DOHH2 (cell line): Measurements from ENCODE around the gene GRIA1.

Experiments
- H3F3A ChIP-seq: fragments of 200-600 bp; sonication (generic), shearing (Covaris generic); 2 replicates; pipeline ENCODE4 v1.6.0; 2016; ENCODE audit warnings: antibody characterized with exemption, mild to moderate bottlenecking; ENCODE audit not compliant: control insufficient read depth, insufficient read depth
- H3K27ac ChIP-seq: fragments of 200-600 bp; sonication (generic); 2 replicates; pipeline ENCODE4 v1.5.1; 2014; ENCODE audit warnings: low read depth, mild to moderate bottlenecking, low read length, moderate library complexity
- H3K27me3 ChIP-seq: fragments of 200-600 bp; sonication (generic); 2 replicates; pipeline ENCODE4 v1.6.1; 2014; ENCODE audit warnings: mild to moderate bottlenecking, low read length, mixed read lengths; ENCODE audit not compliant: control insufficient read depth
- H3K36me3 ChIP-seq: fragments of 200-600 bp; sonication (generic); 2 replicates; pipeline ENCODE4 v1.6.1; 2014; ENCODE audit warnings: mild to moderate bottlenecking, low read length, moderate library complexity, mixed read lengths; ENCODE audit not compliant: control insufficient read depth
- H3K4me1 ChIP-seq: fragments of 200-600 bp; sonication (generic); 2 replicates; pipeline ENCODE4 v1.6.1; 2014; ENCODE audit warnings: mild to moderate bottlenecking, low read length, mixed read lengths; ENCODE audit not compliant: control insufficient read depth
- H3K4me2 ChIP-seq: fragments of 200-600 bp; sonication (generic); 2 replicates; pipeline ENCODE4 v1.6.0; 2014; ENCODE audit warnings: mild to moderate bottlenecking, low read length, moderate library complexity
- H3K4me3 ChIP-seq: fragments of 200-600 bp; sonication (generic); 2 replicates; pipeline ENCODE4 v1.5.1; 2014; ENCODE audit warnings: mild to moderate bottlenecking, low read length, mixed read lengths
- H3K79me2 ChIP-seq: fragments of 200-600 bp; sonication (generic); 2 replicates; pipeline ENCODE4 v1.6.1; 2014; ENCODE audit warnings: mild to moderate bottlenecking, low read length, mixed read lengths; ENCODE audit not compliant: control insufficient read depth
- H3K9me2 ChIP-seq: fragments of 200-600 bp; sonication (generic); replicated peaks from 2 replicates; pipeline ENCODE4 v1.6.1; 2014; ENCODE audit warnings: mild to moderate bottlenecking, low read length, mixed read lengths; ENCODE audit not compliant: control insufficient read depth
- H3K9me3 ChIP-seq: fragments of 200-600 bp; sonication (generic); 2 replicates; pipeline ENCODE4 v1.6.1; 2014; ENCODE audit warnings: antibody characterized with exemption, low read length, mixed read lengths; ENCODE audit not compliant: control insufficient read depth, insufficient read depth
- H4K20me1 ChIP-seq: fragments of 200-600 bp; sonication (generic); 2 replicates; pipeline ENCODE4 v1.6.0; 2014; ENCODE audit warnings: low read depth, mild to moderate bottlenecking, antibody characterized with exemption, low read length, moderate library complexity; ENCODE audit not compliant: control insufficient read depth, insufficient read depth
- CTCF ChIP-seq: fragments of 200-600 bp; sonication (generic); IDR thresholded peaks from one replicate; pipeline ENCODE4 v1.5.1; 2014; ENCODE audit warnings: antibody characterized with exemption, mild to moderate bottlenecking, low read depth, low read length; ENCODE audit not compliant: poor library complexity, severe bottlenecking
- EZH2phosphoT487 ChIP-seq: fragments of 200-600 bp; sonication (generic); IDR thresholded peaks from 2 replicates; pipeline ENCODE4 v1.6.1; 2017; ENCODE audit warnings: borderline replicate concordance, mild to moderate bottlenecking, antibody characterized with exemption, low read length, moderate library complexity, mixed read lengths

GRIA1 gene

DNA sequence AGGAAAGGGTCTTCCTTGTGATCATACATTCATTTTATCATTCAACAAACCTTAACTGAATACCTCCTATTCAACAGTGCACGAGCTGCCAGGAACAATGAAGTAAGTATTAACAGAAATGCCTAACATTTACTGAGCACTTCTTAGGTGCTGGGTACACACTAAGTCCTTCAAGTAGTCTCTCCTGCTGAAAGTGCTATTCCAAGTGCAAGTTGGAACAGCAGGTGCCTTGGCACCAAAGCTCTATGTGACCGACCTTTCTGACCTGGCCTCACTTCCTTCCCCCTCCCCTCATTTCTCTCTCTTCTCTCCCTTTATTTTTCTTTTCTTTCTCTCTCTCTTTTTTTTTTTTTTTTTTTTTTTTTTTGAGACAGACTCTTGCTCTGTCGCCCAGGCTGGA, 94.5 kb downstream of the GRIA1 start:
- no peak overlapping the region for H3K27ac ChIP-seq
- H3F3A ChIP-seq, result no peaks in the 10 kb centered on the region
- no peaks in the 10 kb centered on the region for H3K4me1 ChIP-seq
- H3K36me3 ChIP-seq, result no peaks in the 10 kb centered on the region
- TF ChIP-seq EZH2phosphoT487, result no peak
- no peak for TF ChIP-seq CTCF
- no peaks in the 10 kb centered on the region for H3K9me3 ChIP-seq
- no peaks in the 10 kb centered on the region for H3K9me2 ChIP-seq
- H3K79me2 ChIP-seq, result no peaks in the 10 kb centered on the region
- no peaks in the 10 kb centered on the region for H4K20me1 ChIP-seq
- H3K27me3 ChIP-seq, result no peaks in the 10 kb centered on the region
- no peak overlapping the region for H3K4me2 ChIP-seq
- H3K4me3 ChIP-seq, result no peak overlapping the region

GRCh38 chr5:153585622-153586277, 95.3 kb downstream of the GRIA1 start:
- H3K36me3 ChIP-seq, result no peaks in the 10 kb centered on the region
- H3K9me3 ChIP-seq, result no peaks in the 10 kb centered on the region
- H3K4me1 ChIP-seq, result no peaks in the 10 kb centered on the region
- no peaks in the 10 kb centered on the region for H3F3A ChIP-seq
- H3K4me3 ChIP-seq, result no peak overlapping the region
- no peaks in the 10 kb centered on the region for H3K27me3 ChIP-seq
- TF ChIP-seq CTCF (no peak), EZH2phosphoT487 (no peak)
- no peaks in the 10 kb centered on the region for H3K79me2 ChIP-seq
- H3K9me2 ChIP-seq, result no peaks in the 10 kb centered on the region
- no peak overlapping the region for H3K4me2 ChIP-seq
- no peak overlapping the region for H3K27ac ChIP-seq
- no peaks in the 10 kb centered on the region for H4K20me1 ChIP-seq

GRCh38 chr5:153592081-153592480, 101.6 kb downstream of the GRIA1 start:
- Histone ChIP-seq H3K9me2 (no peaks in the 10 kb centered on the region), H3K9me3 (no peaks in the 10 kb centered on the region), H3F3A (no peaks in the 10 kb centered on the region), H3K36me3 (no peaks in the 10 kb centered on the region), H3K4me2 (no peak overlapping the region), H3K27ac (no peak overlapping the region), H3K27me3 (no peaks in the 10 kb centered on the region), H3K79me2 (no peaks in the 10 kb centered on the region), H3K4me3 (no peak overlapping the region), H3K4me1 (no peaks in the 10 kb centered on the region), H4K20me1 (no peaks in the 10 kb centered on the region)
- TF ChIP-seq CTCF, result no peak
- no peak for TF ChIP-seq EZH2phosphoT487
